ENCODE results near the gene IL4I1.

The IL4I1 gene

DNA sequence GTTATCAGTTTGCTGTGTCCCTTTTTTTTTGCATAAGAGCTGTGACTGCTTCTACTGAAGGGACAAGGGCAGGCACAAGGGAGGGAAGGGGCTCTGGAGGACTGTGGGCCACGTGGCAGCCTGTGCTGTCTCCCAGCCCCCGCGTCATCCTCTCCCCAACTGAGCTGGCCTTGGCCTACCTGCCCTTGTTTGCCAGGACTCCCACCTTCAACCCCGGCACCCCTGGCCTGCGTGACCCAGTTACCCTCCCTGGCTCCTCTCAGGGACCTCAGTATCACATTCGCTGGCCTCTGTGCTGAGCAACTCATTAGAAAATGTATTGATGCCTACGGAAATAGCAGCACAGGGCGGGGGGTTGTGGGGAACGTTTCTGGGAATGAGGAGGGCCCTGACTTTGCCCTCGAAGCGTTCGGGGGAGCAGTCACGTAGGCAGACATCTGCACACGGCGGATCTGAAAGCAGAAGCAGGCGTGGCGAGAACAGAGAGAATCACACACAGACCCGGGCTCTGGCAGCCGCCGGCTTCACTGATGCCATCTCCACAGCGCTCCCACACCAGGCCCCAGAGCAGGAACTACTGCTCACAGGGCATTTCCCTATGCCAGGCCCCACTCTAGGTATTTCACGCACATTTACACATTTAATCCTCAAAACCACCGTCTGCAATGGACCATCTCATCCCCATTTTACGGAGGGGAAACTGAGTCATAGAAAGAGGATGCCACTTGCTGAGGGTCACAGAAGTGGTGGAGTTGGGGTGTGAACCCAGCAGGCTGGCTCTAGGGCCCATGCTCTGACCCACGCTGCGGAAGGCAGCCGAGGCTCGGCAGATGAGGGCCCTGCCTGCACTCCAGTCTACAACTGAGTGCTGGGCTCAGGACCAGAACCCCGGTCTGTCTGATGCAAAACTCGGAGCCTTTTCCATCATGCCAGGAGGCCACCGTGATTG is 26.6 kb upstream of the IL4I1 start:
- DNase-seq = no peak

DNA sequence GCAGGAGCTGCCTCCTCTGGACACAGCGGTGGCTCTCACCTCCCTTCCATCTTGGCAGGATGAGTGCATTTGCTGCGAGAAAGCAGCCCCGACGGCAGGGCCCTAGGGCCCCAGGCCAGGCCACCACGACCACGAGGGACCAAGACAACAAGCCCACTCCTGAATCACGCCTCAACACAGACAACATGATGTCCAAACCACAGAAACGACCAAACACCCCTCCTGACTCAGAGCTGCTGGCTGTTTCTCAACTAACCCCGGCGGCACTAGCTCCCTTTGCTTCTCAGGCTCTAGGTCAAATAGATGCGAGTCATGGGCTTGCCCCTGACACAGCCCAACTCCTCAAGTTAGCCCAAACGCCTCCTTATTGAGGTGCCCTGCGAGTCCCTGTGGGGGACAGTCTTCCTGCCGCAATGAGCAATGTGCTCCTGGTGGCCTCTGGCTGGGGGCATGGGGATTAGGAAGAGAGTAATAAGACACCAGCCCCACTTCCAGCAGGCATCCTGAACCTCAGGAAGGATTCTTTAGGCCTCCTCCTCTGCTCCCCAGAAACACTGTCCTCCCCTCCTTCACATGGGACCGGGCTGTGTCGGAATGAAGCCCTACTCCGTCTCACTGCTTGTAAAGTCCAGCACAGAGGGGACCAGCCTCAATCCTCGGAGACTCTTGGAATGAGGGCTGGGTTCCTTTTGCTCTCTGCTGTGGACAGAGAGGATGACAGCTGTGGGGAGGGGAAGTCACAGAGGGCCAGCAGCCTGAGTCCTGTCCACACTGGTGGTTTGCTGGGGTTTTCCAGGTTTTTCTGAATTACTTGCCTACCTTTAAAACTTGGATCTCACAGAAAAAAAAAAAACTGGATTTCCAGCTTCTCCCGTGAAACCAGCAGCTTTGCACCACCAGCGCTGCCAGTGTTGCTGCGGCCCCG is 25.4 kb upstream of the IL4I1 start:
- DNase-seq = no peak

DNA sequence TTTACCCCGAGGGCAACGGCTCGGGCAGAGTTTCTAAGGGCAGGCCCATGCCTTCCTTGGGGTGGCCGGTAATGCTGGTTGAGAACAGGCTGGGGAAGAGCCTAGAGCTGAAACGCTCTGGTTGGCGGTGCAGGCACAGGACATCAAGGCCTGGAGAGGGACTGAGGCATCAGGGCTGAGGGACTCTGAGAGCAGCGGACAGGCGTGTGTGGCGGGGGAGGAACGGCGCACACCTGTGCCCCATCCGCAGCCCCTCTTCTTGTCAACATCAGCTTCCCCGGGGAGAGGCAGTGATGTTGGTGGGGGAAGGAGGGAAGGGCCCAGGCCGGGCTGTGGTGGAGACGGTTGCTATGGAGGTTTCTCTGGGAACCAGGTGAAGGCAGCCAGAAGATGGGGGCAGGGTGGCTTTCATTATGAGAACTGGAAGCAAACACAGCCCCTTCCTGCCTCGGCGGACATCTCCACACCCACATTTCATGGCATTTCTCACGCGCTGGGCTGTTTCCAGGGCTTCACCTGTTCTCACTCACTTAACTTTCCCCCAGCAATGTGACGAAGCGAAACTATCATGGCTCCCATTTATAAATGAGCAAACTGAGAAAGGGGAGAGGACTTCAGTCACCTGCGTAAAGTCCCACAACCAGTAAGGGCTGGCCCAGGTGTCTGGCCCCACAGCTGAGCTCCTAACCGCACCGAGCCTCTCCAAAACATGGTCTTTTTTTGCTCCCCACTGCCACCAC is 24.1 kb upstream of the IL4I1 start:
- no peak for DNase-seq

DNA sequence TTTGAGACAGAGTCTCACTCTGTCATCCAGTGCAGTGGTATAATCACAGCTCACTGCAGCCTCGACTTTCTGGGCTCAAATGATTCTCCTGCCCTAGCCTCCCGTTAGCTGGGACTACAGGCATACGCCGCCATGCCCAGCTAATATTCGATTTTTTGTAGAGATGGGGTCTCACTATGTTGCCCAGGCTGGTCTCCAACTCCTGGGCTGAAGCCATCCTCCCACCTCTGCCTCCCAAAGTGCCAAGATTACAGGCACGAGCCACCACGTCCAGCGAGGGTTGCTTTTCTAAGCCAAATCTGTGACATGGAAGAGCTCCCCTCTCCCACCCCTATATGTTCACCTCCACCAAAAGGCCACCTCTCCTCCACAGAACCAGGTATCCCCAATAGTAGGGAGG is 21.4 kb upstream of the IL4I1 start:
- DNase-seq = no peak

DNA sequence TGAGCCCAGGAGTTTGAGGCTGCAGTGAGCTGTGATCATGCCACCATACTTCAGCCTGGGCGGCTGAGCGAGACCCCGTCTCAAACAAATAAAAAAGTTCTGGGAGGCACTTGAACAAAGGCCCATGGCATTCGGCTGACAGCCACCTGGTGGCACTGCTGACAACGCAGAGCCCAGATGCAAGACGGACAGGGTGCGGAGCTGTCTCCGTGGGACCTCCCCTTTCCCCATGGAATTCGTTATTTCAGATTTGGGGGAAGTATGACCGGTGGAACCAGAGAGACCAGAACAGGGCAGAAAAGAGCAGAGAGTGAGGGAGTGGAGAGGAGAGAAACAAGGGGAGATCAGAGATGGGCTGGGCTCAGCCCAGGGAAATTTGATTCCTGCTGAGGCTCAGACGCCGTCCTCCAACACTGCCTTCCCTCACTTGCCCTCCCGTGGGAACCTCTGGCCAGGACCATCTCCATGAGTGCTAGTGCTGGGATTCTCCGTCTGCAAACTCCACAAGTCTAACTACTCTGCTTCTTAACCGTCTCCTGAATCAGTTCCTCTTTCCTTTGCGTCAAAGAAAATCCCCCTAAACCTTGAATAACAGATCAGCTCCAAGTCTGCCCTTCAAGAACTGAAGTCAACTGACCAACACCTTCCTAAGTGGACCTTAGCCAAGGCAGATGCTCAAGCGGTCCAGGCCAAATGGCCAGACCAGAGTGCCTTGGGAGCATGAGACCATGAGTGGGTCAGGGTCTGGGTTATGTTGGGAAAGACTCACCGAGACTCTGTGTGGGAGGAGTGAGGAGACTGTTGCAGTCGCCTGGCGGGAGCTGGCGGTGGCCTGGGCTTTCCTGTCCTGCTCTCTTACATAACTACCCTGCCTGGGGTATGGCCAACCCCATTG is 20.4 kb upstream of the IL4I1 start:
- DNase-seq = no peak

DNA sequence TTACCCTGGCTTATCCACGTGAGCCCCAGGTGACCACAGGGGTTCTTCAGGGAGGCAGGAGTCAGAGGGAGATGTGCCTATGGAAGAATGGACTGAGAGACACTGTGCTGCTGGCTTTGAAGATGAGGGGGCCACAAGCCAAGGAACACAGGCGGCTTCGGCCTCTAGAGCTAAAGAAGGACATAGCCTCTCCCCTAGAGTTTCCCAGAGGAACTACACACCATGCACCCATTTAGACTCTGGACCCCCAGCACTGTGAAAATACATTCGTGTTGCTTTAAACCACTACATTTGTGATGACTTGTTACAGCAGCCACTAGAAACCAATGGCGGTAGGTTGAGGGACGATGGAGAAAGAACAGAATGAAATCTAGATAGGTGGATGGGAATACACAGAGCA is 18.6 kb upstream of the IL4I1 start:
- no peak for DNase-seq

DNA sequence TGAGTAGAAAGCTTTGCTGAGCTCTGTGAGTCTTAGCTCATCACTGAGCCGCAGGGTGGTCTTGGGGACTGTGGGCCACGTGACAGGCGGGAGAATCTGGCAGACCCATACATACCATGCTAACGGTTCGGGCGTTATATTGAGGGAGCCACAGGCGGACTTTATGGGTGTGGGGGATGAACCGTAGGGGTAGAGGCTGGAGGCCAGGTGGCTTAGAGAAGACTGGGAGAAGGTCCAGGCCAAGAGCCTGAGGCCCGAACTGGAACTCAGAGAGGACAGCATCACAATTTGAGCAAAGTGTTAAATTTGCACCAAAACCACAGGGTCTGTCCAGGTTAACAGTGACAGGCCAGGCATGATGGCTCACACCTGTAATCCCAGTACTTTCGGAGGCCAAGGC is 17.0 kb upstream of the IL4I1 start:
- DNase-seq = no peak

DNA sequence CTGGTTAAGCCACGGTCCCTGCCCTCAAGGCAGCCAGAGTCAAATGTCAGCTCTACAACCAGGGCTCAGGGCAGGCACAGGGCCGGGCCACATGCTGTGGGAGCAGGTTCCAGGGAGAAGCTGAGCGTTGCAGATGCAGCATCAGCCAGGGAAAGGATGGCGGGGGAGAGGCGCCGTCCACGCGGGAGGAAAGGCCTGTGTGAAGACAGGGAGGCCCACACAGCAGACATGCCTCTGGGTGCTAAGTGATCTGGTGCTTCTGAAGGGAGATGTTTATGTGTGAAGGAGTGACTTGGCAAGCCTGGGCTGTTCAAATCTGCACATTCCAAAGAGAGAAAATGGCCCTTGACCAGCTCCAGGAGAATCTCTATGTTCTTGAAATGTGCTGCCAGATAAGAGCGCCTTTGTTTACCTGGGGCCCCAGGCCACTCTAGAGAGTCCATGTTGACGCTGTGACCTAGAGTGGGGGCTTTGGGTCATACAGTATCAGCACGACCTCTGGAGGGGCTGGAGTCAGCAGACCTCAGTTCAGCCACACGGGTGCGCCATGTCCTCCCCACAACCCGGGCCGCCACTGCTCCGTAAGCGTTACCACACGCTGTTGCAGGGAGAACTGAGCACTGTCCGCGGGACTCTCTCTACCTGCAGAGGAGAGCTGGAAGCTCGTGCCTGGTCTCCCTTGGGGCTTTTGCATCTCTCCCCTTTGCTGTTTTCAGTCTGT is 16.4 kb upstream of the IL4I1 start:
- no peak for DNase-seq

DNA sequence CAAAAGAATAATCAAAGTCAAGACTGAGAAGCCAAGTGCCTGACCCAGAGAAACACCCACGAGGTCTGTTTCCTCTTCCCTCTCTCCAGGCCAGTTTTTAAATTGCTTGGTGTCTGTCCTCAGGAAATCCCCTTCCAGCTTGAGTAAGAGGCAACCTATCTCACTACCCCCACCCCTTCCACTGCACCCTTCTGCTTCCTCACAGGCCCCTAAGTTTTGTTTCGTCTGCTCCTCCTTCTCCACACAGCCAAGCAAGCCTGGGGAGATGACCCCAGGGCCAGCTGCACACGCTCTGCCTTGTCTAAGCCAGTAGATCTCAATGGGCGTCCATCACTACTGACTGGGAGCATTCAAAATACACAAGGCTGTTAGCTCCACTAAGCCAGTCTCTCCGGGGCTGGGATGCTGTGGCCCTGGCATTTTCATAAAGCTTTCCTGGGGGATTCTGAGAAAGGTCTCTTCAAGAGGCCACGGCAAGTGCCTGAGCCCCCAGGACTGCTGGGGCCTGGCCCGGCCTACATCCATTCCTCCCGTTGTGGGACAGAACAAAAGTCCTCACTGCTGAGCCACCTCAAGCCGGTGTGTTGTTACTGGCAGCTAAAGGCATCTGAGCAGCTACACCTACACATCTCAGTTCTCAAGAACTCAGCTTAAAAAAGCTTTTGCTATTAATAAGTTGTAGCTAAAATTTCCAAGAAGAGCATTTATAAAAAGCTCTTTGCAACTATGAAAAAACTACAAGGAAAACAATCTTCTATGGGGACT is 14.9 kb upstream of the IL4I1 start:
- DNase-seq = no peak

DNA sequence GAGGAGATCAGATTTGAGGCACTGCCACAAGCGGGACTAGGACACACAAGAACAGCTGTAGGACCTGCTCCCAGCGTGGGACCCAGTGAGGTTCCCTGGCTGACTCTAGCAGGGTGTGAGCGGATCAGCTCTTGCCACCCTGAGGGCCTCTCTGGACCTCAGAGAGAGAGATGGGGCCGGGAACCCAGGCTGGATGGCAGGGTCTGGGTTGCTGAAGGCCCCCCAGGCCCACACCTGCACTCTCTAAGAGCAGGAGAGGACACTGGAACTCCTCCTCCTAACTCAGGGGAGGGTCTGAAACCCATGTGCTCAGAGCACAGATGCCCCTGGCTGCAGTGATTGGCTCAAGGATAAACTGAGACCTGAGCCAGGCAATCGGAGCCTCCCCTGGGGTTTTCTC is 13.5 kb upstream of the IL4I1 start:
- DNase-seq = no peak

DNA sequence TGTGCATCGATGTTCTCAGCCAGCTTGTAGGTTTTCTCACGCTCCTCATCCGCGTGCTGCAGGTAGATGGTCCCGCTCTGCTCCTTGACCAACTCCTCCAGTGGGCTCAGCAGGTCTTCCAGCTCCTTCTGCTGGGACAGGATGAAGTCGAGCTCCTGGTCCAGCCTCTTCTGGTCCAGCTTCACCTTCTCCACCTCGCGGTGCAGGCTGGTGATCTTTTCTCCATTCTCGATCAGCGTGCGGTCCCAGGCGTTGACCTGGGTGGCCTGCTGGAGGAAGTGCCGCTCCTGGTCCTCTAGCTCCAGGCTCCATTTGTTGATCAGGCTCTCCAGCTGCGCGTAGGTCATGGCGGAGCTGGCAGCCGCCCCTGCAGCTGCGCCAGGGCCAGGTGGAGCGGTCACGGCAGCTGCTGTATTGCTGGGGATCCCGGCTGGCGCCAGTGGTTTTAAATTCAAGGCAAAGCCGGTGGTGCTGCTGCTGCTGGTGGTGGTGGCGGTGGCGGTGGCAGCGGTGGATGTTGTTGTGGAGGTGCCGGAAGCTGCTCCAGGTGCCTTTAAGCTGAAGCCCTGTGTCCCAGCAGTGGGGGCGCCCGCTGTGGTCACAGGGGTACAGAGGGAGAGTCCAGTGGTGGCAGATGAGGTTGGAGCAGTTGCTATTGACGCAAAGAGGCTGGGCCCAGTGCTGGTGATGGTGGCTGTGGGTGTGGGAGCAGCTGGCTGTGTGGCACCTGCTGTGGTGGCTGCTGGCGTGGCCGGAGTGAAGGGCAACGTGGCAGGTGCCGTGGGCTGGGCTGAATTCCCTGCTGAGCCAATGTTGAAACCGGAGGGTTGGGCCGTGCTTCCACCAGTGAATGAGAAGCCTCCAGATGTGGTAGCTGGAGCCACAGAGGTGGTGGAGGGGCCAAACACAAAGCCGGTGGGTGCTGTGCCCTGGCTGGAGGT is 12.1 kb upstream of the IL4I1 start:
- no peak for DNase-seq

DNA sequence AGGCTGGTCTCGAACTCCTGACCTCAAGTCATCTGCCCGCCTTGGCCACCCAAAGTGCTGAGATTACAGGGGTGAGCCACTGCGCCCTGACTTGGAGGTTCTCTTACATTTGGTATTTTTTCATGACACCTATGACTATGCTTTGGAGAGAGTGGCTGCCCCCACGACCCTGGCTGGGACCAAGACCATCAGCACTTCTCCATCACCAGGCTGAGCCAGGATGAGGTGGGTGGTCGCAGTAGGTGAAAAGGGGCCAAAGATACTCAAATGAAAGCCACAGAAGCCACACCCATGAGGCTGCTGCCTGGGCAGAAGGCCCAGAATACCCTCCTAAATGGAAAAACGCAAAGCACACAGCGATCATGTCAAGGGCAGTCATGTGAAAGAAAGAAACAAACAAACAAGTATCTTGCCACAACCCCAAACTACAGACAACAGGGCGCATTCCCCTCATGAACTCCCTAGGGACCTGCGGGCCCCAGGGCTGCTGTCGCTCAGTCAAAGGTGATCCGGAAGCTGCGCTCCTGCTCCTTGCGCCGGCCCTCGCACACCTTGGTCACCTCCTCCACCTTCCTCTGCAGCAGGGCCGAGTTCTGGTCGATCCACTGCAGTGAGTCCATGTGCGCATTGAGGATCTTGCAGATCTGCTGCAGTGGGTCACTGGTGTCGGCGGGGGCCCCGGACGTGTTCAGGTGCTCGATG is 11.2 kb upstream of the IL4I1 start:
- DNase-seq = no peak

DNA sequence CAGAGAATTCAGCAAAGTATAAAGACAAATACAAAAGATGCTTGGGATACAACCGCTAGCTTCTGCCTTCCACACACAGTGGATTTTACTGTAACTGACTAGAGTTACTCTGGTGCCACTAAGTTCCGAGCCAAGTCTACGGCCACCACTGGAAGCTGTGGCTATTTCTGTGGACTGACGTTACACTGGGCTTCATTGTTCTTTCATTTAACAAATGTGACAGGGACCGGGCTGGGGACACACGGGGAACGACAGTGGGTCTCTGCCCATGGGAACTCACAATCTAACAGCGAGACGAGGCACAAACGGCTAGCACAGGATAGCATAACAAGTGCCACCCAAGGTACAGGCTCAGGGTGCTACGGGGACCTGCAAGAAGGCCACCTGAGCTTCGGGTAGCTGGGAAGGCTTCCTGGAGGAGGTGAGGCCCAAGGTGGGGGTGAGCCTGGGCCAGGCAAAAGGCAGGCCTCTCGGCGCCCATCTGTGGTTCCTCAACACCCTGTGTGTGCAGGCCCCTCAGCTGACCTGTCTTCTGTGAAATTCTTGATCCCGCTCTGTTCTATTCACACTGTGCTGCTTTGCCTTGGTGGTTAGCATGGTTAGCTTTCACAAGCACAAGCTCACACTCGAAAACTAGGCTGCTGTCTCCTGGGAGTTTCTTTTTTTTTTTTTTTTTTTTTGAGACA is 10.3 kb upstream of the IL4I1 start:
- DNase-seq = no peak

DNA sequence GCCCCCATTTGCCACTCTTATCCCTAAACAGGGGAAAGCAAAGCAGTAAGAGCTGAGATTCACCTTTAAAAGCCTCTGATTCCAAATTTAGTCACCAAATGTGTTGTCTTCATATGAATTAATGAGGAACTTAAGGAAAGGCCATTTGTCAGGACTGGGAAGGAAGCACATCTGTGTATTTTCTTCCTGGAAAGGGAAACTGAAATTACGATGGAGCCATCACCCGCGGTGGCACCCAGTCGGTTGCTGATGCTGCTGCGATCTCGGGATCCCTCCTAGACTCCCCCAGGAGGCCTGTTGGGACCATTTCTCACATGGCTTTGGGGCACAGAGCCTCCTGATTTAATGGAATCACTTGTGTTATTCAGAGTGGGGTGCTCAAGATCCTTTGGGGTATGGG is 7.4 kb upstream of the IL4I1 start:
- no peak for DNase-seq

DNA sequence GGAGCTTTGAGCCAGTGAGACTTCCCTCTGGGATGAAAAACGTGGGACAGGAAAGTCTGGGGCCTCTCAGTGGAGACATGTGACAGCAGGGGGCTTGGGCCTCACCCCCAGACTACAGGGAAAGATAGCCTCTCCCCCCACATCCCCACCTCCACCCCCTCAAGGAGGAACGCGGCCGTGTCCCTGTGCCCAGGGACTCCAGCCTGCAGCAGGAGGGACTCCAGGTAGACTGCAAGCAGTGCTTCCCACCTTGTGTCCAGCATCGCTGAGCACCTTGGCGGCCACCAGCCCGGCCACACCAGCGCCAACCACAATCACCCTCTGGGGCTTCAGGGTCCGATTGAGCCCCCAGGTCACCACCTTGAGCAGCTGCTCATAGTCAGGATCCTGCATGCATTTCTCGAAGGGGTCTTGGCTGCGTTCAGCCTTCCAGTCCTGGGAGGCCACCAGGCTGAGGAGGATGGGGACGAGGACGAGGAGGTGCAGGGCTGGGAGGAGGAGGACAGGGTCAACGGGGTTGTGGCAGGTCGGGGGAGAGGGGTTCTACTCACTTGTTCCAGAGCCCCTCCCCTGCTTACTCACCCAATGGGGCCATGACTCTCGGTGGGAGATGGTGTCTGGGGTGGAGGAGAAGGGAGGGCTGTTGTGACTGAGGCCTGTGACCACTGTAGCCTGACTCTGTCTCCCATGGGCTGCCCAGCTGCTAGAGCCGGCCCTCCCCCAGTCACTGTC is 955 bp downstream of the IL4I1 start:
- DNase-seq = no peak

DNA sequence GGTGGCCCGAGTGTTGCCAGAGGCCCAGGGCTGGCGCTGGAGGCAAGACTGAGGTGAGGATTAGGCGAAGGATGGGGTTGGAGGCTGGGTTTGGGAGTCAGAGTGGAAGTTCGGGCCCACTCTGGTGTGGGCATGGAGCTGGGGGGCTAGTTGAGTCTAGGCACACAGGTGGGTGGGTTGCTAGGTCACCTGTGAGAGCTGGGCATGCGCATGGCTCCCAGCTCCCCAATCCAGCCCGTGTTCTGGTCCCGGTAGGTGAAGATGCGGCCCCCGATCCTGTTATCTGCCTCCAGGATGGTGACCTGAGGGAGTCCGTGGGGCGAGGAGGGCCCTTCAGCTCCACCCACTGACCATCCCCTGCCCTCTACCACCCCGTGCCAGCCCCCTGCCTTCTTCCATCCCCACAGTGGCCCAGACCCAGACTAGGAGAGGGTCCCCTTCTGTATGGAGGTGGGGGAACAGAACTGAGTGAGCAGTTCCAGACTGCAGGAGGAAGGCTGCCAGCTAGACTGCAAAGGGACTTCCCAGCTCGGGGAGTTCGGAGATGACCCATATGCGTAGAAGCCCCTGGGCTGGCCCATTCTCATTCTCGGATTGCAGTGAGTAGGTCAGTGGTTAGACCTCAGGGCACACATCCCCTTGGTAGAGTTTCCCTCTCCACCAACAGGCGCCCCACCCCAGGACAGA is 1.7 kb downstream of the IL4I1 start:
- DNase-seq = peak; percentile 50

All from activated CD4-positive, CD25-positive, alpha-beta regulatory T cell treated with anti-CD3 and anti-CD28 coated beads, Interleukin-2, amount 50 U/mL, for 72 hours (primary cell).